ENCODE data around the gene CACNA1D.
"Not testable (repeated sequence)": the region's sequence is repeated elsewhere in the genome, so short reads cannot be mapped to it uniquely, and the experiment has no call there.

Gene CACNA1D

GRCh38 chr3:53616971-53617892 lies 122.8 kb downstream of the CACNA1D start:
- no peak for DNase-seq (ENCODE audit: low read depth in 3 of 3)

GRCh38 chr3:53617893-53618523 lies 123.6 kb downstream of the CACNA1D start:
- DNase-seq (ENCODE audit: low read depth in 3 of 3), result no peak

GRCh38 chr3:53618524-53618906 lies 124.1 kb downstream of the CACNA1D start:
- DNase-seq (ENCODE audit: low read depth in 3 of 3), result no peak

GRCh38 chr3:53618936-53619335 lies 124.5 kb downstream of the CACNA1D start:
- DNase-seq (ENCODE audit: low read depth in 3 of 3), result no peak

GRCh38 chr3:53624061-53624857 lies 129.8 kb downstream of the CACNA1D start:
- no peak for DNase-seq (ENCODE audit: low read depth in 3 of 3)

- no peak for DNase-seq (ENCODE audit: low read depth in 3 of 3)
These were observed 132.5 kb downstream of the CACNA1D start for GRCh38 chr3:53626876-53627275.

GRCh38 chr3:53628536-53629401 lies 134.4 kb downstream of the CACNA1D start:
- DNase-seq (ENCODE audit: low read depth in 3 of 3), result no peak

- DNase-seq (ENCODE audit: low read depth in 3 of 3), result no peak
These were observed 135.0 kb downstream of the CACNA1D start for GRCh38 chr3:53629402-53629723.

GRCh38 chr3:53630547-53630946 lies 136.1 kb downstream of the CACNA1D start:
- no peak for DNase-seq (ENCODE audit: low read depth in 3 of 3)

- no peak for DNase-seq (ENCODE audit: low read depth in 3 of 3)
These were observed 138.9 kb downstream of the CACNA1D start for GRCh38 chr3:53633197-53633787.

- DNase-seq (ENCODE audit: low read depth in 3 of 3), result no peak
These were observed 140.6 kb downstream of the CACNA1D start for GRCh38 chr3:53635041-53635440.

GRCh38 chr3:53638806-53639205 lies 144.4 kb downstream of the CACNA1D start:
- DNase-seq (ENCODE audit: low read depth in 3 of 3), result not testable (repeated sequence)

GRCh38 chr3:53641397-53641796 lies 147.0 kb downstream of the CACNA1D start:
- DNase-seq (ENCODE audit: low read depth in 3 of 3), result no peak

GRCh38 chr3:53642211-53642610 lies 147.8 kb downstream of the CACNA1D start:
- DNase-seq (ENCODE audit: low read depth in 3 of 3), result no peak

GRCh38 chr3:53643757-53644156 lies 149.3 kb downstream of the CACNA1D start:
- no peak for DNase-seq (ENCODE audit: low read depth in 3 of 3)

GRCh38 chr3:53645754-53646153 lies 151.3 kb downstream of the CACNA1D start:
- no peak for DNase-seq (ENCODE audit: low read depth in 3 of 3)

GRCh38 chr3:53646723-53647122 lies 152.3 kb downstream of the CACNA1D start:
- DNase-seq (ENCODE audit: low read depth in 3 of 3), result no peak

GRCh38 chr3:53649816-53650215 lies 155.4 kb downstream of the CACNA1D start:
- no peak for DNase-seq (ENCODE audit: low read depth in 3 of 3)

- no peak for DNase-seq (ENCODE audit: low read depth in 3 of 3)
These were observed 156.0 kb downstream of the CACNA1D start for GRCh38 chr3:53650424-53650823.

- no peak for DNase-seq (ENCODE audit: low read depth in 3 of 3)
These were observed 156.7 kb downstream of the CACNA1D start for GRCh38 chr3:53650928-53651661.
